Measurements from ENCODE around the gene CEP170B. TPM values are rescaled to one million over a fixed set of nuclear protein-coding genes. Genes with fewer than 3 reads are reported as not detected.
A peak's percentile ranks its signal among the peaks of the same experiment; 100 is the strongest.

Gene CEP170B
- total and polyA plus RNA-seq, 2 donors (not counting 1 experiment from before 2014, with no cell fraction given): 0.16 to 0.59 TPM

DNA sequence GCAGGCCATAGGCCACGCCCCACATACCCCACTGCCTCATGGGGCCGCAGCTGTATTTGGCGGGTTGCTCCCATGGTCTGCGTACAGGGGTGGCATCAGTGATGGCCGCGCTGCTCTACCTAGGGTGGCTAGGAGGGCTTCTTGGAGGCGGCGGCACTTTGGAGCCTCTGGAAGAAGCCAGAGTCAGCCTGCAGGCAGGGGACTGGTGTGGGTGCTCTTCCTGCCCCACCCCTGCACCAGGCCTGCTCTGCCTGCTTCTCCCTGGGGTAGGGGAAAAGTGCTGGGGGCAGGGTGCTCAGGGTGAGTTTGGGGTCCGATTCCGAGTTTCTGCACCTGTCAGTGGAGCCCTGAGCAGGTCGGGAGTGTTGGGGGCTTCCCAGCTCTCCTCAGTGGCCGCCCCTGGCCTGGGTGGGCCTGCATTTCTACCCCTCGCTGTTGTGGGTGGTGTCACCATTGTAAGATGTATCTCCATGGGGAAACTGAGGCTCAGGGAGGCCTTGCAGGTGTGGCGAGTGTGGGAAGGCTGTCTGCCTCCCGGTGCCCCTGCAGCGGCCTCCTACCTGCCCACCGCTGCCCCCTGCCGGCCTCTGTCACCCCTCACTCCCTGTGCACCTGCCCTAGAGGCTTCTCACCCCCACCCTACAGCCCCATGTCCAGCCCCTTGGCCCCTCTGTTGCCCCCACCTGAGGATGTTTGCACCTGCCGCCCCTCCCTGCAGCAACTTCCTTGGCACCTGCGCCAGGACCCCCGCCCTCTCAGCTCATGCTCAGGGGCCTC, 5.5 kb downstream of the CEP170B start:
- no peak overlapping the region for H3K27ac Mint-ChIP-seq
- DNase-seq (peak; percentile 53), ATAC-seq (ENCODE audit: low read depth) (peak; percentile 40)
- Histone ChIP-seq H3K9me3 (ENCODE audit: control extremely low read depth in 1 of 3, control insufficient read depth in 2 of 3, insufficient read depth in 1 of 3, low read length in 2 of 3) (peaks cover 0 to 15% (median 0%) of the 10 kb centered on the region in 3 donors), H3K36me3 (replicated peaks in 1 of 2; ENCODE audit: control extremely low read depth in 1 of 2, control insufficient read depth in 1 of 2, extremely low read depth in 1 of 2, insufficient read depth in 2 of 2, low read length in 1 of 2) (no peaks in the 10 kb centered on the region), H3K4me1 (ENCODE audit: control insufficient read depth in 2 of 2, insufficient read depth in 2 of 2, low read length in 2 of 2) (peaks cover 15 to 23% of the 10 kb centered on the region in 2 donors), H3K79me2 (ENCODE audit: control insufficient read depth, insufficient read depth, low read length) (no peaks in the 10 kb centered on the region), H3K27ac (ENCODE audit: low read length in 2 of 2) (no peak overlapping the region), H3K27me3 (replicated peaks in 1 of 4; ENCODE audit: control extremely low read depth in 1 of 4, control insufficient read depth in 3 of 4, insufficient read depth in 4 of 4, low read length in 3 of 4) (peaks cover 0 to 64% (median 21%) of the 10 kb centered on the region in 4 experiments), H3K9ac (ENCODE audit: low read length) (no peak overlapping the region), H4K20me1 (ENCODE audit: control insufficient read depth, insufficient read depth, low read length, poor library complexity, severe bottlenecking) (no peaks in the 10 kb centered on the region), H2AFZ (ENCODE audit: insufficient read depth, low read depth, low read length, poor library complexity, severe bottlenecking) (no peak overlapping the region), H3K4me2 (replicated peaks; ENCODE audit: low read depth, low read length, poor library complexity, severe bottlenecking) (no peak overlapping the region), H3K4me3 (ENCODE audit: control extremely low read depth in 1 of 5, extremely low read depth in 1 of 5, insufficient read depth in 1 of 5, low read depth in 2 of 5, low read length in 4 of 5) (no peak overlapping the region)
- WGBS (ENCODE audit: insufficient coverage): 66% methylated on average over 19 of the region's 21 CpGs
- H3K4me1 Mint-ChIP-seq: peaks cover 21% of the 10 kb centered on the region
- no peak overlapping the region for H3K4me3 Mint-ChIP-seq
- peaks cover 35% of the 10 kb centered on the region for H3K27me3 Mint-ChIP-seq
- POLR2A ChIA-PET: no interaction called here
- CTCF ChIA-PET: interaction anchor here (2.0 kb wide), 1 partner anchor 102 kb away, joined by 12 read pairs; no protein-coding TSS in a partner anchor
- intact Hi-C loops (cut with micrococcal nuclease): no loop called here
- TF ChIP-seq EZH2 (IDR thresholded peaks at IDR 0.05; ENCODE audit: borderline replicate concordance, insufficient read depth, low read depth, low read length, poor library complexity, severe bottlenecking) (no peak), CTCF (IDR thresholded peaks at IDR 0.05) (peak; percentile 23)
- no peaks in the 10 kb centered on the region for H3K9me3 Mint-ChIP-seq (ENCODE audit: insufficient read depth)

- H3K27ac ChIP-seq (ENCODE audit: low read length in 2 of 2): no peak overlapping the region
- CTCF ChIA-PET: interaction anchor here (2.0 kb wide), 1 partner anchor 102 kb away, joined by 12 read pairs; no protein-coding TSS in a partner anchor
- Mint-ChIP-seq H3K9me3 (ENCODE audit: insufficient read depth) (no peaks in the 10 kb centered on the region), H3K27ac (no peak overlapping the region), H3K4me1 (peaks cover 17% of the 10 kb centered on the region), H3K4me3 (no peak overlapping the region), H3K27me3 (peaks cover 35% of the 10 kb centered on the region)
- H4K20me1 ChIP-seq (ENCODE audit: control insufficient read depth, insufficient read depth, low read length, poor library complexity, severe bottlenecking): no peaks in the 10 kb centered on the region
- H3K36me3 ChIP-seq (replicated peaks in 1 of 2; ENCODE audit: control extremely low read depth in 1 of 2, control insufficient read depth in 1 of 2, extremely low read depth in 1 of 2, insufficient read depth in 2 of 2, low read length in 1 of 2): no peaks in the 10 kb centered on the region
- H3K79me2 ChIP-seq (ENCODE audit: control insufficient read depth, insufficient read depth, low read length): no peaks in the 10 kb centered on the region
- H3K4me1 ChIP-seq (ENCODE audit: control insufficient read depth in 2 of 2, insufficient read depth in 2 of 2, low read length in 2 of 2): peaks cover 9 to 17% of the 10 kb centered on the region in 2 donors
- no peak overlapping the region for H3K4me2 ChIP-seq (replicated peaks; ENCODE audit: low read depth, low read length, poor library complexity, severe bottlenecking)
- H2AFZ ChIP-seq (ENCODE audit: insufficient read depth, low read depth, low read length, poor library complexity, severe bottlenecking): no peak overlapping the region
- TF ChIP-seq EZH2 (IDR thresholded peaks at IDR 0.05; ENCODE audit: borderline replicate concordance, insufficient read depth, low read depth, low read length, poor library complexity, severe bottlenecking) (no peak), CTCF (IDR thresholded peaks at IDR 0.05) (no peak)
- H3K27me3 ChIP-seq (replicated peaks in 1 of 4; ENCODE audit: control extremely low read depth in 1 of 4, control insufficient read depth in 3 of 4, insufficient read depth in 4 of 4, low read length in 3 of 4): peaks cover 0 to 60% (median 19%) of the 10 kb centered on the region in 4 experiments
- POLR2A ChIA-PET: no interaction called here
- intact Hi-C loops (cut with micrococcal nuclease): no loop called here
- WGBS (ENCODE audit: insufficient coverage): 86% methylated on average over 14 of the region's 15 CpGs
- no peak overlapping the region for H3K4me3 ChIP-seq (ENCODE audit: control extremely low read depth in 1 of 5, extremely low read depth in 1 of 5, insufficient read depth in 1 of 5, low read depth in 2 of 5, low read length in 4 of 5)
- DNase-seq (no peak), ATAC-seq (ENCODE audit: low read depth) (no peak)
- H3K9me3 ChIP-seq (ENCODE audit: control extremely low read depth in 1 of 3, control insufficient read depth in 2 of 3, insufficient read depth in 1 of 3, low read length in 2 of 3): peaks cover 0 to 16% (median 0%) of the 10 kb centered on the region in 3 donors
- no peak overlapping the region for H3K9ac ChIP-seq (ENCODE audit: low read length)
Observed at GRCh38 chr14:104871145-104871655, 6.1 kb downstream of the CEP170B start.
